Erythroblast (primary cell): ENCODE measurements around the gene GAB1.

Source experiments
- DNase-seq, 2 experiments: peaks; one replicate each; lab custom pipeline; 2025; lab: John Stamatoyannopoulos, UW
- GATA1 ChIP-seq: IDR thresholded peaks from 2 replicates; pipeline ENCODE4 v1.6.1; 2011; ENCODE audit warnings: low read depth, mild to moderate bottlenecking, control low read depth, low read length, moderate library complexity
- POLR2A ChIP-seq: IDR thresholded peaks from 2 replicates; pipeline ENCODE4 v1.6.1; 2011; ENCODE audit warnings: mild to moderate bottlenecking, low read length

Gene GAB1

GRCh38 chr4:143311924-143312323 lies 24.8 kb upstream of the GAB1 start:
- TF ChIP-seq GATA1 (no peak), POLR2A (no peak)
- DNase-seq, result no peak

GRCh38 chr4:143313521-143313920 lies 23.2 kb upstream of the GAB1 start:
- TF ChIP-seq GATA1, result no peak
- no peak for TF ChIP-seq POLR2A
- peak; percentile 3 to 12 for DNase-seq

- no peak for DNase-seq
- TF ChIP-seq POLR2A (no peak), GATA1 (no peak)
Observed at GRCh38 chr4:143313996-143314395, 22.7 kb upstream of the GAB1 start.

- no peak for DNase-seq
- TF ChIP-seq POLR2A (no peak), GATA1 (no peak)
Observed at GRCh38 chr4:143320113-143320512, 16.6 kb upstream of the GAB1 start.

GRCh38 chr4:143326735-143327134 lies 9.9 kb upstream of the GAB1 start:
- no peak for TF ChIP-seq POLR2A
- no peak for TF ChIP-seq GATA1
- DNase-seq, result no peak

- TF ChIP-seq POLR2A (no peak), GATA1 (no peak)
- DNase-seq, result peak; percentile 17 to 33
Observed at GRCh38 chr4:143329985-143330384, 6.7 kb upstream of the GAB1 start.

GRCh38 chr4:143335979-143336780 lies 496 bp upstream of the GAB1 start:
- DNase-seq, result peak; percentile 84 to 89
- TF ChIP-seq POLR2A, result peak; percentile 47
- no peak for TF ChIP-seq GATA1

GRCh38 chr4:143337600-143338287 lies 1.1 kb downstream of the GAB1 start:
- DNase-seq, result peak; percentile 71 to 79
- TF ChIP-seq GATA1 (no peak), POLR2A (no peak)

- DNase-seq, result peak in 1 of 2 experiments; percentile 51
- TF ChIP-seq GATA1 (no peak), POLR2A (no peak)
Observed at GRCh38 chr4:143338313-143338712, 1.6 kb downstream of the GAB1 start.

GRCh38 chr4:143339497-143339896 lies 2.8 kb downstream of the GAB1 start:
- no peak for DNase-seq
- TF ChIP-seq POLR2A (no peak), GATA1 (no peak)

- TF ChIP-seq GATA1, result no peak
- TF ChIP-seq POLR2A, result no peak
- DNase-seq, result peak; percentile 45 to 49
Observed at GRCh38 chr4:143341186-143341755, 4.6 kb downstream of the GAB1 start.

GRCh38 chr4:143343276-143343831 lies 6.7 kb downstream of the GAB1 start:
- TF ChIP-seq GATA1 (no peak), POLR2A (no peak)
- no peak for DNase-seq

GRCh38 chr4:143344041-143344440 lies 7.4 kb downstream of the GAB1 start:
- peak in 1 of 2 experiments; percentile 52 for DNase-seq
- TF ChIP-seq GATA1 (no peak), POLR2A (no peak)

- peak; percentile 82 to 90 for DNase-seq
- TF ChIP-seq GATA1 (no peak), POLR2A (peak; percentile 70)
Observed at GRCh38 chr4:143344774-143345173, 8.1 kb downstream of the GAB1 start.
